GM12878 (cell line): ENCODE results near the gene RFPL2. TPM values are rescaled to one million over a fixed set of nuclear protein-coding genes. Genes with fewer than 3 reads are reported as not detected.

Experiments used
- ATAC-seq: fragments of 200-7000 bp; cut with Tn5 transposase; 3 replicates; pipeline ENCODE4 v1.9.1; 2020; ENCODE audit warnings: mild to moderate bottlenecking, moderate library complexity
- BruUV-seq: library from RNA; stranded (reverse); fragments of 400-500 nt; replicated peaks from 2 replicates; lab custom pipeline; 2021; lab: Mats Ljungman, UMichigan
- CTCF ChIA-PET: fragments of 300-600 bp; sonication (Branson Sonifier 250); formaldehyde crosslinking; extraction: SDS; loops from one replicate; lab custom pipeline; 2021; ENCODE audit warnings: inconsistent platforms; lab: Yijun Ruan, JAX
- POLR2A ChIA-PET: fragments of 350-600 bp; formaldehyde crosslinking; extraction: SDS; loops from one replicate; lab custom pipeline; 2021; ENCODE audit warnings: inconsistent platforms; lab: Charles Lee
- RAD21 ChIA-PET: fragments of 300-600 bp; sonication (Branson Sonifier 250); formaldehyde crosslinking; loops from one replicate; lab custom pipeline; 2023; ENCODE audit warnings: antibody characterized with exemption; ENCODE audit not compliant: unreplicated experiment; lab: Charles Lee
- SMC1A ChIA-PET: fragments of 300-600 bp; sonication (Branson Sonifier 250); formaldehyde crosslinking; loops from one replicate; lab custom pipeline; 2023; ENCODE audit not compliant: unreplicated experiment, uncharacterized antibody; lab: Charles Lee
- DNase-seq: peaks from one replicate; pipeline ENCODE4 v3.0.0-alpha.2; 2011; ENCODE audit warnings: low read depth, low spot score
- FAIRE-seq: peaks from 3 replicates; lab custom pipeline; 2011; peaks lifted over from hg19 to GRCh38; lab: Jason Lieb, UNC
- H2AFZ ChIP-seq: 2 replicates; pipeline ENCODE4 v1.6.0; 2011; ENCODE audit warnings: low read depth, low read length, control low read depth; ENCODE audit not compliant: control insufficient read depth
- H3K27ac ChIP-seq: 2 replicates; pipeline ENCODE4 v1.5.1; 2011; ENCODE audit warnings: control low read depth; ENCODE audit not compliant: control insufficient read depth, insufficient read depth
- H3K27me3 ChIP-seq, 2 experiments: replicated peaks in 1 of 2; 2 replicates each; pipeline versions ENCODE4 v1.6.0 to v1.6.1; 2011; ENCODE audit warnings: low read length in 1 of 2; ENCODE audit not compliant: control insufficient read depth in 2 of 2, insufficient read depth in 2 of 2
- H3K36me3 ChIP-seq, 2 experiments: 2 replicates each; pipeline ENCODE4 v1.5.1; 2011; ENCODE audit warnings: low read length in 1 of 2; ENCODE audit not compliant: control insufficient read depth in 2 of 2, insufficient read depth in 2 of 2
- H3K4me1 ChIP-seq: 2 replicates; pipeline ENCODE4 v1.6.1; 2011; ENCODE audit warnings: mild to moderate bottlenecking, low read length, moderate library complexity, mixed read lengths; ENCODE audit not compliant: control insufficient read depth, insufficient read depth
- H3K4me2 ChIP-seq: 2 replicates; pipeline ENCODE4 v1.6.0; 2011; ENCODE audit warnings: control low read depth; ENCODE audit not compliant: control insufficient read depth, insufficient read depth
- H3K4me3 ChIP-seq: fragments of 200-600 bp; sonication (generic); 2 replicates; pipeline ENCODE4 v1.5.1; 2016
- H3K79me2 ChIP-seq: 2 replicates; pipeline ENCODE4 v1.6.0; 2011; ENCODE audit warnings: low read length; ENCODE audit not compliant: control insufficient read depth, insufficient read depth
- H3K9ac ChIP-seq: 2 replicates; pipeline ENCODE4 v1.8.0; 2011; ENCODE audit warnings: low read length, control low read depth, mixed read lengths; ENCODE audit not compliant: control insufficient read depth, insufficient read depth
- H3K9me3 ChIP-seq: replicated peaks from 3 replicates; pipeline ENCODE4 v1.5.1; 2011; ENCODE audit warnings: mild to moderate bottlenecking, low read length; ENCODE audit not compliant: control insufficient read depth, insufficient read depth
- H4K20me1 ChIP-seq: 2 replicates; pipeline ENCODE4 v1.6.0; 2011; ENCODE audit not compliant: control insufficient read depth, insufficient read depth
- CUX1 ChIP-seq: IDR thresholded peaks from 2 replicates; pipeline ENCODE4 v1.6.1; 2012; ENCODE audit warnings: improper control_type of control experiment, low read depth, low read length; ENCODE audit not compliant: insufficient replicate concordance
- EP300 ChIP-seq, 2 experiments: fragments of 150-350 bp in 1 of 2; IDR thresholded peaks; 2 replicates each; pipeline ENCODE4 v1.6.1; 2011 to 2012; ENCODE audit warnings: low read depth in 2 of 2, low read length in 2 of 2, borderline replicate concordance in 1 of 2, improper control_type of control experiment in 1 of 2, inconsistent platforms in 1 of 2; ENCODE audit not compliant: control insufficient read depth in 1 of 2
- IRF5 ChIP-seq: fragments of 450-650 bp; IDR thresholded peaks from 2 replicates; pipeline ENCODE4 v1.6.1; 2017; ENCODE audit warnings: borderline replicate concordance
- NKRF ChIP-seq: fragments of 450-650 bp; conservative IDR thresholded peaks from 2 replicates; pipeline ENCODE4 v1.6.1; 2017; ENCODE audit warnings: mild to moderate bottlenecking, moderate library complexity
- TAF1 ChIP-seq: IDR thresholded peaks from 2 replicates; pipeline ENCODE4 v1.6.1; 2011; ENCODE audit warnings: mild to moderate bottlenecking, low read depth, low read length, borderline replicate concordance
- TCF12 ChIP-seq: IDR thresholded peaks from 2 replicates; pipeline ENCODE4 v1.6.1; 2011; ENCODE audit warnings: low read depth, mild to moderate bottlenecking, low read length
- ZNF274 ChIP-seq: IDR thresholded peaks from one replicate; pipeline ENCODE4 v1.8.0; 2011; ENCODE audit not compliant: insufficient read length, insufficient read depth
- WGBS: methylation state at CpG from one replicate; pipeline ENCODE4 v1.1.6; 2016; ENCODE audit warnings: low lambda C conversion rate; ENCODE audit not compliant: insufficient replicate concordance, insufficient coverage; ENCODE audit errors: missing lambda C conversion rate; 5-methylcytosine and 5-hydroxymethylcytosine counted together
- in situ Hi-C: fragments of 300-500 bp; cut with MboI; formaldehyde crosslinking; loops from 9 replicates; pipeline ENCODE4 v1.14.3; 2018; ENCODE audit warnings: mixed read lengths
- intact Hi-C: fragments of 100-400 bp; cut with micrococcal nuclease; formaldehyde crosslinking; loops from one replicate; pipeline ENCODE4 v1.14.2; 2022; ENCODE audit not compliant: unreplicated experiment
- polyA plus RNA-seq, 11 experiments: library from polyadenylated mRNA; depleted of rRNA in 4 of 11; unstranded in 6 of 11; stranded (reverse) in 5 of 11; fragments of >200 nt; fragmentation: Nextera tagmentation in 4 of 11; fragmentation: Illumina TruSeq in 1 of 11; extraction: Ambion mirVana in 4 of 11; extraction: Trizol in 1 of 11; gene quantifications; 1 replicate in 1 of 11; 2 replicates in 10 of 11; pipeline versions ENCODE4 v1.2.1 to v1.2.3, GENCODE V29; 2011 to 2016; ENCODE audit warnings: inconsistent platforms in 2 of 11, missing spikeins in 2 of 11, low read depth in 1 of 11
- total RNA-seq, 4 experiments: library from RNA; depleted of rRNA in 3 of 4; stranded (reverse); fragments of >200 nt in 3 of 4; fragmentation: Illumina TruSeq in 1 of 4; extraction: Trizol in 1 of 4; gene quantifications; 2 replicates each; pipeline versions ENCODE4 v1.2.1 to v1.2.3, GENCODE V29; 2013 to 2021

RFPL2 gene
- total and polyA plus RNA-seq, 10 of the 15 experiments (the other 5 are each of a cell fraction or from before 2014, with no cell fraction given) = not detected

- TF ChIP-seq NKRF = no peak
- TF ChIP-seq, all 136 proteins: peak for 0
These were observed 28.9 kb downstream of the RFPL2 start (continued) for GRCh38 chr22:32175683-32176644.

GRCh38 chr22:32175115-32175514, 29.8 kb downstream of the RFPL2 start:
- Histone ChIP-seq H3K9ac (no peak overlapping the region), H2AFZ (no peak overlapping the region), H3K4me2 (no peak overlapping the region), H3K27ac (no peak overlapping the region), H3K4me1 (no peaks in the 10 kb centered on the region), H3K4me3 (no peak overlapping the region), H3K79me2 (no peaks in the 10 kb centered on the region), H3K27me3 (peaks cover 0 to 4% of the 10 kb centered on the region in 2 experiments; a peak in 1 of 4 replicates), H4K20me1 (no peaks in the 10 kb centered on the region), H3K9me3 (no peaks in the 10 kb centered on the region), H3K36me3 (no peaks in the 10 kb centered on the region)
- RAD21 ChIA-PET = no interaction called here
- DNase-seq = no peak
- CTCF ChIA-PET = no interaction called here
- SMC1A ChIA-PET = no interaction called here
- FAIRE-seq = no peak
- BruUV-seq = no TSS peak
- no peak for TF ChIP-seq EP300 (IDR thresholded peaks at IDR 0.05; ENCODE audit: borderline replicate concordance in 1 of 2, control insufficient read depth in 1 of 2, low read depth in 2 of 2, low read length in 2 of 2)
- no peak for TF ChIP-seq TAF1
- TF ChIP-seq CUX1 = no peak
- no peak for TF ChIP-seq IRF5
- TF ChIP-seq ZNF274 = no peak
- no peak for TF ChIP-seq TCF12
- intact Hi-C loops (no loop called here), in situ Hi-C loops (no loop called here)
- POLR2A ChIA-PET = no interaction called here
- ATAC-seq = no peak
- WGBS = 73% methylated on average over 11 of the region's 11 CpGs
